ENCODE data around the gene NSUN7.

Gene NSUN7

GRCh38 chr4:40856277-40856839 lies 106.6 kb downstream of the NSUN7 start:
- ChIA-PET POLR2A (no interaction called here), CTCF (interaction anchor here (1.5 to 3.5 kb wide), 2 partner anchors 11 to 15 kb away, joined by 10 to 17 read pairs; no protein-coding TSS in a partner anchor)
- TF ChIP-seq, protein P1, sequence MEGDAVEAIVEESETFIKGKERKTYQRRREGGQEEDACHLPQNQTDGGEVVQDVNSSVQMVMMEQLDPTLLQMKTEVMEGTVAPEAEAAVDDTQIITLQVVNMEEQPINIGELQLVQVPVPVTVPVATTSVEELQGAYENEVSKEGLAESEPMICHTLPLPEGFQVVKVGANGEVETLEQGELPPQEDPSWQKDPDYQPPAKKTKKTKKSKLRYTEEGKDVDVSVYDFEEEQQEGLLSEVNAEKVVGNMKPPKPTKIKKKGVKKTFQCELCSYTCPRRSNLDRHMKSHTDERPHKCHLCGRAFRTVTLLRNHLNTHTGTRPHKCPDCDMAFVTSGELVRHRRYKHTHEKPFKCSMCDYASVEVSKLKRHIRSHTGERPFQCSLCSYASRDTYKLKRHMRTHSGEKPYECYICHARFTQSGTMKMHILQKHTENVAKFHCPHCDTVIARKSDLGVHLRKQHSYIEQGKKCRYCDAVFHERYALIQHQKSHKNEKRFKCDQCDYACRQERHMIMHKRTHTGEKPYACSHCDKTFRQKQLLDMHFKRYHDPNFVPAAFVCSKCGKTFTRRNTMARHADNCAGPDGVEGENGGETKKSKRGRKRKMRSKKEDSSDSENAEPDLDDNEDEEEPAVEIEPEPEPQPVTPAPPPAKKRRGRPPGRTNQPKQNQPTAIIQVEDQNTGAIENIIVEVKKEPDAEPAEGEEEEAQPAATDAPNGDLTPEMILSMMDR (IDR thresholded peaks at IDR 0.05; ENCODE audit: control extremely low read depth, extremely low read depth, low read depth, missing control alignments) = no peak
- no peak for DNase-seq (ENCODE audit: extremely low spot score)

DNA sequence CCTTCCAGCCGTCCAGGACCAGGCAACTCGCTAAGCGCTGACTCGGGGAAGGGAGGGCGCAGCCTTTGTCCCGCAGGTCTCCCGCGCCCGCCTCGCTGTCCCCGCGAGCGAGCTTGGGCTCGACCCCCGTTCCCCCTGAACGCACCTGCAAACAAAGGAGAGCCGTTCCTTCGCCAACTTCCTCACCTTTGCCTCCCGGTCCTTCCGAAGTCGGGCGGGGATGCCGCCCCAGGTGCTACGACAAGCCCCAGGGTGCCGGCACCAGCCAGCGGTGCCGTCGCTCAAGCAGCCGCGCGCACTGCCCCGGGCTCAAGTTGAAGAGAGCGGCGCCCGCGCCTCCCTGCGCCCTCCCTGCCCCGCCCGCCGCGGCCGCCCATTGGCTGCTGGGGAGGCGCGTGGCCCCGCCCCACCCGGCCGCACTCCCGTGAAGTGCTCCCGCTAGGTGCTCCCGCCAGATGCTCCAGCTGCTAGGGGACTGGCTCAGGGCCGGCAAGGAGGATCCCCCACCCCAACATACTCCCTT lies 107.1 kb downstream of the NSUN7 start:
- CTCF ChIA-PET = interaction anchor here (1.2 to 3.5 kb wide), 3 partner anchors 11 to 16 kb away, joined by 3 to 17 read pairs (median 10); no protein-coding TSS in a partner anchor
- POLR2A ChIA-PET = no interaction called here
- peak; percentile 85 for DNase-seq (ENCODE audit: extremely low spot score)
- TF ChIP-seq, protein P1 (IDR thresholded peaks at IDR 0.05; ENCODE audit: control extremely low read depth, extremely low read depth, low read depth, missing control alignments) = no peak

- CTCF ChIA-PET = interaction anchor here (0.8 to 1.2 kb wide), 2 partner anchors 9 to 17 kb away, joined by 3 read pairs; no protein-coding TSS in a partner anchor
- TF ChIP-seq, protein P1 (IDR thresholded peaks at IDR 0.05; ENCODE audit: control extremely low read depth, extremely low read depth, low read depth, missing control alignments) = no peak
Measured at GRCh38 chr4:40857956-40858355, 108.2 kb downstream of the NSUN7 start.

GRCh38 chr4:40858962-40859361 lies 109.2 kb downstream of the NSUN7 start:
- POLR2A ChIA-PET = no interaction called here
- CTCF ChIA-PET = interaction anchor here (1.1 kb wide), 1 partner anchor 16 kb away, joined by 3 read pairs; no protein-coding TSS in a partner anchor
- DNase-seq (ENCODE audit: extremely low spot score) = no peak
- TF ChIP-seq, protein P1 (IDR thresholded peaks at IDR 0.05; ENCODE audit: control extremely low read depth, extremely low read depth, low read depth, missing control alignments) = no peak

More at GRCh38 chr4:40857956-40858355, 108.2 kb downstream of the NSUN7 start:
- POLR2A ChIA-PET = no interaction called here
- DNase-seq (ENCODE audit: extremely low spot score) = no peak
